GM10847 (cell line): ENCODE measurements around the gene ZNF133.

ENCODE experiments used
- POLR2A ChIP-seq: IDR thresholded peaks from 2 replicates; pipeline ENCODE4 v1.6.1; 2011; ENCODE audit not compliant: insufficient read length; ENCODE audit errors: extremely low read depth

ZNF133 gene

DNA sequence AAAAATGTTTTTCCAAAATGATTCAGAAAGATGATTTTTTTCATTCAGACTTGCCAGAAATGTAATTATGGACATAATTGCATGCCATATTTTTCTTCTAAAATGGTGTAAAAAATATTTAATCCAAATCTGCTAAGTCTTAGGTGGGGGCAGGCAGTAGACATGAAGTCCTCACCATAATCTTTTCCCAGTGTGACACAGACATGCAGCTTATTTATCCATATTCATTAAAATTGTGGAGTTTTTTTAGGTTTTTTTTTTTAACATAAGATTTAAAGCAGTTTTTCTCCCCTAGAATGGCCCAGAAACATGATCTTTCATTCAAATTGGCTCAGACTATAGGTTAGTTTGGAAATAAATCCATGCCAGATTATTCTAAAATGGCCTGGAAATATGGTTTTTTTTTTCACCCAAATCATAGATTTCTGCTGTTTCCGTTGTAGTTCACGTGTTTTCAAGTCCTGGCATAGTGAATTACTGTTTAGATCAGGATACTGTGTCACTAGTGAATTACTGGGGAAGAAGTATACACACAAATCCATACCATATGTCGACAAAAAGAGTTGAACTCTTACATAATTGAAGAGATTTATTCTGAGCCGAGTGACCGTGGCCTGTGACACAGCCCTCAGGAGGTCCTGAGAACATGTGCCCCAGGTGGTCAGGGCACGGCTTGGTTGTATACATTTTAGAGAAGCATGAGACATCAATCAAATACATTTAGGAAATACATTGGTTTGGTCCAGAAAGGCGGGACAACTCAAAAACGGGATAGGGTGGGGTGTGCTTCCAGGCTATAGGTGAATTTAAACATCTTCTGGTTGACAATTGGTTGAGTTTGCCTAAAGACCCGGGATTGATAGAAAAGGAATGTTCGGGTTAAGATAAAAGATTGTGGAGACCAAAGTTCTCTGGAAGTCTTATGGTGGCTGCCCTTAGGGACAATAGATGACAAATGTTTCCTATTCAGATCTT is 33.9 kb downstream of the ZNF133 start:
- no peak for TF ChIP-seq POLR2A

GRCh38 chr20:18323705-18324104 is 35.4 kb downstream of the ZNF133 start:
- no peak for TF ChIP-seq POLR2A

DNA sequence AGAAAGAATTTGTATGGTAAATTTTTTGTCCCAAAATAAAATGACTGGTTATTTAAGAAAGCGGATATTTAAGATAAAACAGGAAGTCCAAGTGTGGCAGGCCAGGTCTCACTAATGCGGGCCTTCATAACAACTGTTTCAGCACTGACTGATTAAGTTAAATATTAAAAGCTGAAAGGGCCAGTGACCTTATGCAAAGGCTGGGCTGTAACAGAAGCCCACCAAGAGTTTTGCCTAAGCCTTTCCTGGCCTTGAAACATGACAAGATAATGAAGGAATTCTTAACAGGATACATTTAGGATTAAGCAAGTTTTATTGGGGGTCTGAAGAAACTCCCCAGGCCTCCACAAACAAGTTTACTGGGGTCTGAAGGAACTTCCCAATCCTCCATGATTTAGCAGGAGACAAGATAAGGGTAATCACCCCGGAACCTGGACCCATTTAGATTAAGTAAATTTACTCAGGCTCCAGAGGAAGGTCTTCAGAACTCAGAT is 36.3 kb downstream of the ZNF133 start:
- no peak for TF ChIP-seq POLR2A

DNA sequence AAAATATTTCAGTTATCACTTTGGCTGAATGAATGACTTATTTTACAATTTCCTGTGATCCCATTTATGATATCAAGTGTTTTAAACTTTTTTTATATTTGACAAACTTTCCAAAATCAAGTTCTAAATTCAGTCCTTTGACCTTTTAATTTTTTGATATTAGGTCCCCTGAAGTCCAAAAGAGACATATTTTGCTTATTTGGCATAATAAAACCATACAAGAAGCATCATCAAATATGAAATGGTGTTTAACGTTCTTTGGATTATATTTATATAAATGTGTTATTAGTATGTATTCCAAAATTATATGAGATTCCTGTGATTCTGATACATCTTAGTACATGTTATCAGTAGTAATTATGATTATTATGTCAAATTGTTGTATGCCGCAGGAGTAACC is 38.7 kb downstream of the ZNF133 start:
- no peak for TF ChIP-seq POLR2A

DNA sequence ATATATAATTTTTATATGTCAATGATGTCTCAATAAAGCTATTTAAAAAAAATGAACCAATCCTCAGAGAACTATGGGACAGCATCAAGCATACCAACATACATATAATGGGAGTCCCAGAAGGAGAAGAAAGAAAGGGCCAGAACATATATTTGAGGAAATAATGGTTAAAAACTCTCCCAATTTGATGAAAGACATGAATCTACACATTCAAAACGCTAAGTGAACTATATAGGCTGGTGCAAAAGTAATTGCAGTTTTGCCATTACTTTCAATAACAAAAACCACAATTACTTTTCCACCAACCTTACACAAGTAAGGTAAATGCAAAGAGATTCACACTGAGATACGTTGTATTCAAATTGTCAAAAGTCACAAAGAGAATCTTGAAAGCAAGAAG is 43.4 kb downstream of the ZNF133 start:
- TF ChIP-seq POLR2A = no peak

GRCh38 chr20:18359854-18360253 is 71.5 kb downstream of the ZNF133 start:
- no peak for TF ChIP-seq POLR2A

- TF ChIP-seq POLR2A = no peak
Measured at GRCh38 chr20:18360635-18361034, 72.3 kb downstream of the ZNF133 start.

GRCh38 chr20:18361678-18362077 is 73.4 kb downstream of the ZNF133 start:
- TF ChIP-seq POLR2A = no peak

DNA sequence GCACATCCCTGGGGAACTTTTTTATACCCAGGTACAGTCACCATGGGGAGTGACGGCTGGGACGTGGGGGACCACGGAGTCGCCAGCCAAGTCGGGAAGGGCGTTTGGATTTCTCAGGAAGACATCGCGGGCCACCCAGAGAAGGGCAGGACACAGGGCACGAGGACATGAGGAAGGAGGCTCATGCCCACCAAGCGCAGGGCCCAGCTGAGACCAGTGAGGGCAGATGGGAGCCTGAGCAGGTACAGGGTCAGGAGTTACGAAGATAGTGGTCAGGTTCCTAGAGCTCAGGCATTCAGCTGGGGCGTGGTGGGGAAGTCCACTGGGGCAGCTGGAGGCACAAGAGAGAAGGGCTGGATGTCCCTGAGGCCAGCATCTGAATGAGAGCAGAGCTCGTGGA is 74.6 kb downstream of the ZNF133 start:
- TF ChIP-seq POLR2A = no peak

DNA sequence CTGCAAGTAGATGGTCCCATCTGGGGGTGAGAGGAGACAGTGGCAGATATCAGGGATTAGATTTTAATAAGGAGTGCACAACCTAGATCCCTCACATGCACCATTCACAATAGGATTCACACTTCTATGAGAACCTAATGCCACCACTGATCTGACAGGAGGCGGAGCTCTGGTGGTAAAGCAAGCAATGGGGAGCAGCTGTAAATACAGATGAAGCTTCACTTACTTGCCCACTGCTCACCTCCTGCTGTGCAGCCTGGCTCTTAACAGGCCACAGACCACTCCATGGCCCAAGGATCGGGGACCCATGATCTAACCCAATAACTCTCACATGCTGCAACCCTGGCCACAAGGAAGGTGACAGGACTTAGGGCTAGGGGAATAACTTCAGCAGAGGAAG is 75.4 kb downstream of the ZNF133 start:
- no peak for TF ChIP-seq POLR2A

DNA sequence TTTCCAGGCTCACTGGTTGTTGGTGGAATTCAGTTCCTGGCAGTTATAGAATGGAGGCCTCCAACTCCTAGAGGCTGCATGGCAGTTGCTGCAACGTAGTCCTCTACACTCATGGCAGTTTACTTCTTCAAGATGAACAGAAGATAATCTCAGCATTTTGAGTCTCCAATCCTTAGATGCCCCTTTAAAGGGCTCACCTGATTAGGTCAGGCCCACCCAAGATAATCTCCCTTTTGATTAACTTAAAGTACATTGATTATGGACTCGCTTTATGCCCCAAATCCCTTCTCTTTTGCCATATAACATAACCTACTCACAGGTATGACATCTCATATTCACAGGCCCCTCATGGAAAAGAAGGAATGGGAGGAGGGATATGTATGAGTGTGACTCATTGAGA is 76.4 kb downstream of the ZNF133 start:
- TF ChIP-seq POLR2A = no peak
